Spleen (tissue), 7 donors: ENCODE data around the gene AK9.

ENCODE experiments used
- CTCF ChIP-seq, 11 experiments: fragments of 200-600 bp in 7 of 11; fragments of 450-650 bp in 4 of 11; sonication (generic) in 4 of 11; IDR thresholded peaks in 8 of 11; conservative IDR thresholded peaks in 3 of 11; 1 replicate in 7 of 11; 2 replicates in 4 of 11; pipeline versions ENCODE4 v1.4.0 to v1.8.0; 2016 to 2021; ENCODE audit warnings: antibody characterized with exemption in 11 of 11, inconsistent platforms in 4 of 11, mild to moderate bottlenecking in 1 of 11
- POLR2A ChIP-seq, 3 donors: fragments of 450-650 bp; IDR thresholded peaks; one replicate each; pipeline ENCODE4 v1.5.1; 2017; ENCODE audit warnings: antibody characterized with exemption in 3 of 3, mild to moderate bottlenecking in 1 of 3
- donor health status: DM: no; HTN: no; CAD: no; lungs with moderate emphysema.
- donor health status: DM: no; HTN: no; CAD: no.
- donor health status: DM: no; HTN: no; CAD: no.

GRCh38 chr6:109452181-109452580 is 238.8 kb downstream of the AK9 start:
- no peak for TF ChIP-seq CTCF (IDR thresholded peaks at IDR 0.05 in 8 of 11, conservative IDR thresholded peaks at IDR 0.05 in 3 of 11)
- TF ChIP-seq POLR2A (IDR thresholded peaks at IDR 0.05) = no peak
